Urothelium cell line (cell line): ENCODE measurements around the gene FLAD1.

Experiments
- DNase-seq: peaks from one replicate; pipeline ENCODE4 v3.0.0; 2011; ENCODE audit warnings: low spot score, mixed read lengths
- FAIRE-seq: peaks from 2 replicates; lab custom pipeline; 2011; peaks lifted over from hg19 to GRCh38; lab: Jason Lieb, UNC

FLAD1 gene

DNA sequence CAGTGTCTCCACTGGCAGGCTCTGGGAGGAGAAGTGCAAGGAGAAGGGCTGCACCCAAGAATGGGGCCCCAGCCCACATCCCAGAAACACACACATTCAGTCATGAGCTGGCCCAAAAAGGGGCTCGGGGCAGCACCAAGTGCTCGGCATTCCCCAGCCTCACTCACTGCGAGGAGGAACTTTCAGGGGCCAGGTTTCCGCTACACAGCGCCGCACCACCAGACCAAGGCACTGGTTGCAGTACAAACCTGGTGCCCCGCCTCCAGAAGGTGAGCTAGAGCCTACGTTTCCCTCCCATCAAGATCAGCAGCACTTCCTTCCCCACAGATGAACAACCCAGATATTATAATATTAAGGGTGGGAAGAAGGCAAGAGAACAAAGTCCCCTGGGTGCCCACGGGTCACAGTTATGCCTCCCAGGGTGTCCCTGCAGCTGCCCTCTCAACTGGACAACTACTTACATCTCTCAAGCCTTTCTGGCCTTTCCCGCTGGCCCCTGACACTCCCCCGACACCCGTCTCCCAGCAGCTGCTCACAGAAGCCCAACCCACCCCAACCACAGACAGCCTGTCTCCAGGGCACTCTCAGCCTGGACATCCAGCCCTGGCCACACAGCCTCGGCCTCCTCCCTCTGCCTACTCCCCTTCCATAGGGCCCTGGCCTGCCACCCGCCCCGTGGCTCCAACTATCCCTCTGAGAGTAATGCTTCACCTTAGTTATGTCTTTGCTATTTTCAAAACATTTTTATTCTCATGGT, 31.1 kb upstream of the FLAD1 start:
- no peak for FAIRE-seq
- DNase-seq = no peak

DNA sequence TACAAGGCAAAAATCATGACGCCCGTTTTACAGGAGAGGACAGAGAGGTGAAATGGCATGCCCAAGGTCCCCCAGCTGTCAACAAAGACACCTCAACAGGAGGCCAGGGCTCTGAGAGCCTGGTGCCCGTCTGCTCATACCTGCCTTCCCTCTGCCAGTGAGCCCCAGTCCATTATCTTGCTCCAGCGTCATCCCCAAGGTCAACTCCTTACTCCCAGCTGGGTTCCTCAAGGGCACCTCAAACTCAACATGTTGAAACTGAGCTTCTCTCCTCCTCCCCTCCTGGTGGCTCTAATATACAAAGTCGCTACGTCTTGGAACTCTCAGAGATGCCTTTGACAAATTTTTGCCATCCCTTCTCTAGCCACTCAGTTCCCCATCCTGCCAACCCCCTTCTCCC, 30.5 kb upstream of the FLAD1 start:
- FAIRE-seq (no peak), DNase-seq (no peak)

DNA sequence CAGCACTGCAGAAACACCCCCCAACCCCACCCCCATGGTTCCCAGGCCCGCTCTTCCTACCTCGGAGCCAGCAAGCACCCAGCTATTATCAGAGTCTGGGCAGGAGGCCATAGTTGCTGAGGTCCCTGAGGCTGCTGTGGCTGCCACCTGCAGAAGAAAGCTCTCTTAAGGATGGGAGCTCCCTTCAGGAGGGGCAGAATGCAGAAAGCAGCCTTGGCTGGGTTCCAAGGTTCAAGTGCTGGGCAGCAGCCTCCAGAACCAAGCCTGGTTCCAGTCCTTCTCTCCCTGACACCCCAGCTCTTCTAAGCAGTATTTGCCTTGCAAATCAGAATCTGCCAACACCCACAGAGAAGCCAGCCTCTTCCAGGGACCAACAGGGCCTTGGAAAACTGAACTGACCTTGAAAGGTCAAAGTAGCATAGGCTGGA, 29.5 kb upstream of the FLAD1 start:
- FAIRE-seq (no peak), DNase-seq (no peak)

DNA sequence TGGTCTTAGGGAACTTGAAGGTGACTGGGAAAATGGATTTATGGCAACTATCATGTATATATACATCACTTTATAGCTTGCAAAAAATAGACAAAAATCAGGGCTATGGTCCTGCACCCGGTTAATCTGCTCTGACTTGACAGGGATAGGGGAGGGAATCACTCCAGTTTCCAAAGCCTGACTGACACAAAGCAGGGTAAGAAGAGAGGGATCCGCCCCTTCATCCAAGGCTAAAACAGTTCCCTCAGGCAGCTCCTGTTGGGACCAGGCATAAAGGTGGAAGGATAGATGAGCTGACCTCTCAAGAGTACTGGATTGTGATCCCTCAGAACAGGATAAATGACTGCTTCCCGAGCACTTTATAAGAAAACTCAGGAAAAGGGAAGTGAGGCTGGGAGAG, 28.6 kb upstream of the FLAD1 start:
- DNase-seq = no peak
- FAIRE-seq = no peak

DNA sequence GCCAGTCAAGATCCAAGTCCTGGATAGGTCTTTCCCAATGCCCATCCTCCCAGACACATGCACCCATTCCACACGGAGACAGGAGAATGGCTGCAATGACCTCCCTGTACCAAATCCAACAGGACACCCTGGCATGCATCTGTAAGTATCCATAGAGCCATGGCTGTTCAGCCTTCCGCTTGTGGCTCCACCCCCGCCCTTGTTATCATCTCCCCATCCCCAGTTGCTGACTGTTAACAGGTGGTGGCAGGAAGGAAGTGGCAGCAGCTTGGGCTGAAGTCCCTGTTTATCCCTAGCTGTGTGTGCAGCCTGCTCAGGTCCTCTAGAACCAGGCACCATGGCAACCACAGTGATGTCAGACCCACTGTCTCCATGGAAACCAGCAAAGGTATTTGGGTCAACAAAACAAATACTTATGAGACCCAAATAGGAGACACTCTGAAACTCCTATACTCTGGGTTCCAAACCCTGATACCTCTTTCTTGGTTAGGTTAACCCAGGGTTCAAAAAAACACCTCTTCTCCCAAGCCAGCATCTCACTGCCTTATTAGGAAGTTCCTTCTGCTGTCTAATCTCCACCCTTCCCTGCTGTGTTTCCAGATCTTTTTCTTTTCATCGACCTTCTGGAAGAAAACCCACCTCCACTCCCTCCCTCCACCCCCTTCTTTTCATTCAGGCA, 28.0 kb upstream of the FLAD1 start:
- FAIRE-seq (no peak), DNase-seq (peak; percentile 51)

DNA sequence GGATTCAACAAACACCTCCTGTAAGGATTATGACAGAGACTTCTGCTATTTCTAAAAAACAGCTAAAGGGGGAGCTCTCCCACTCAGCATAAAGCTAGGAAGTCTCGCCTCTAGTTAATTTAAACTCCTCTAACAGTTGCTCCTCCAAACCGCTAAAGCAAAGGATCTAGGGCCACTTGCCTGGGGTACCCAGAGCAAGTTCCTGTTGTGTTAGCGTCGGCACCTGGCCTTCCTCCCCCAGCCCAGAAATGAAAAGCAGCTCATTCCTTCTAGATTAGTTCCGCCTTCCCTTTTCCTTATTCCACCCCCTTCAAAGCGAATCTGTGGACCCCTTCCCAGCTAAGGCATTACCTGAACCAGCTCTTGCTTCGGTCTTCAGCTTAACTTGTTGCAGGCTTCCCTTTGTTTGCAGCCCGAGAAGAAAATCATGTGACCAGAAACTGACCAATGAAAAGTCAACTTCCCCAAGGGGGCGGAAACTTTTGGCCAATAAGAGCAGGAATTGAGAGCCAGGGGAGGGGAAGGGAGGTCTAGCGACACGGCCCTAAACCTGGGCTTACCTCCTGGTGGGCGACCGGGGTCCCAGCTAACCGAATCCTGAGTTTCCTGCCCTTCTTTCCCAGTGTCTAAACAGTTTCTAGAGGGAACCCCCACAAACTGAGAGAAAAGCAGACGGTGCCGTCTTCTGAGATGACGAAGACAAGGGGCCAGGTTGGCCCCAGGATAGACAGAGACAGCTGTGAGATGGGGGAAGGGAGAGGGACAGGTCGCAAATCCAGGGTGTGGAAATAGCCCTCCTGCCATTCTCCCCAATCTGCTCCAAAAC, 27.2 kb upstream of the FLAD1 start, which contains the start of gene PBXIP1:
PBXIP1 (minus strand) TSS at position 382 of the 826 bp plus-strand sequence. CDS start 2,378 bp downstream, outside the sequence.
- DNase-seq (peak; percentile 91), FAIRE-seq (no peak)

DNA sequence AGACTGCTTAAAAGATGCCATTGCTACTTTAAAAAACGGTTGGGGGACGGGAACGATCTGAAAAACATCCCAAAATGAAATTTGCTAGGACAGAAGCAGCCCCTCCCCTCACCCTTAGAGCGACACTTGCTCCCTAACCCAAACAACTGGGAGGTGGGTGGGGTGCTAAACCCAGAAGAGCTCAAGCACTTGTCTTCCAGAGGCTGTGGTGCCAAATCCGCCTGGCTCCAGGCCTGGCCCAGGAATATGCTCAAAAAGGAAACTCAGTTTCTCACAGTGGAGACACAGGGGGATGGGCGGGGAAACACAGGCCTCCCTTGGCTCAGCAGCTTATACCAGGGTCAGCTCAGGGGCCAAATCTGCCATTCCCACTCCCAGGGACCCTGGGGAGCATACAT, 26.6 kb upstream of the FLAD1 start:
- no peak for DNase-seq
- FAIRE-seq = no peak

DNA sequence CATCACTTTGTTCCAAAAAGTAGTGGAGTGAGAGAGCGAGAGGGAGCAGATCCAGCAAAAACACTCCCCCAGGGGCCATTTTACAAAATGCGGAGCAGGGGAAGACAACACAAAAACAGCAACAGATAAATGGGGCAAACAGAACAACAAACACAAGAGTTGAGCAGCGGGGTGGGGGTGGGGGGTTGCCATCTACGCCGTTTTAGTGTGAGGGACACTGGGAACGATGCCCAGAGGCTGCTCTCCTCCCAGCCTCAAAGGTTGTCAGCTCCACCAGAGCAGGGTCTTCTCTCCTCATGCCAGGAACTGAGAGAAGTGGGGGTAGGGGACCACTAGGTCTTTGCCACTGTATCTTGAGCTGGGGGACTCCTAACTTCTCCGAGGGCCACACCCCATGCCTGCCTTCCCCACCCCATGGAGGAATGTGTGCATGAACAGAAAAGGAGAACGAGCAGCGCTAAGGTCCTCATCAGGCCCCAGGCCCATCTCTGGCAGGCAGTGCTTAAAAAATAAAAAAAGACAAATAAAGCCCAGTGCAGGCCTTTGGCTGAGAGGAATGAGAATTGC, 26.0 kb upstream of the FLAD1 start:
- no peak for DNase-seq
- no peak for FAIRE-seq

DNA sequence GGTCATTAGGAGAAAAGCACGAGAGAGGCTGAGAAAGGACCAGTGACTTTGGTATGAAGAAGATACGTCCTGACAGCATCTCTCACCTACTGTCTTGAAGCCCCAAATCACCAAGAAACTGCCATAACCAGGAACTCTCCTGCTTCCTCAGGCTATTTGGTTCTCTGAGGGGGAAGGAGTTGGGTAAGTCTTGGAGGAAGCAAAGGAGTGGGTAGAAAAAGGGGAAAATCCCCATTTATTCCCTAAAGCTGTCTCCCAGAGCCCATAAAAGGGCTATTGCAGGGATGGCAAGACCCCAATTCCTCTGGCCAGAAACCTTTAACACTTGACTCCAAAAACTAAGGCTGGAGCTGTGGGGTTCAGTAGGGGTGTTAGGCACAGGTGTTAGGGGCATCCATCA, 25.1 kb upstream of the FLAD1 start:
- FAIRE-seq = no peak
- no peak for DNase-seq

DNA sequence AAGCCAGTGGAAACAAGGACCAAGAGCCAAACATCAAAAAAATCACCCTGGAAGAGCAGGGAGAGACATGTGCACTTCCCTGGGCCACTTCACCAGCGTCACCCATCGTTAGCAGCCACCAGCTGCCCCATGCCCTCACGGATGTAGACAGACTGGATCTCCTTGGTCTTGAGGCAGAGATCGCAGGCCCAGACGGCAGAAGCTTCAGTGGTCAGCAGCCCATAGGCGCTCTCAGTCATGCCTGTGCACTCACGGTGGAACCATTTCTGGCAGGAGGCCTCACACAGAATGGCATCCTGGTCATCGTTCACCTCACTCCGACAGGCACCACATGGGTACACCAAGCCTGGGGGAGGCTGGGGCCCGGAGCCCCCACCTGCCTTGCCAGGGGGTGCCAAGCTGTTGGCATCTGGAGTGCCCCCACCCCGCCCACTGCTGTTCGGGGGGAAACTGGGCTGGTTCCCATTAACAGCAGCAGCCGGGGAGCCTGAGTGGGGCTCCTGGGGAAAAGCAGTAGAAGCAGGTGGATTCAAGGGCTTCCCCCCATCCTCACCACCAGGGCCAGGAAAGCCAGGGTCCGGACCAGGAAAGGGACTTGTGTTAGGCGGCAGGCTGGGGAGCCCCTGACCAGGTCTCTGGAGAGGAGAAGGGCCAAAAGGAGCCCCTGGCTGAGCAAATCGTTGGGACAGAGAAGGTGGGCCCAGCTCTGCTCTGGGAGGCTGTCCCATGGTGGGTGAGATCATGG, 24.3 kb upstream of the FLAD1 start:
- DNase-seq (no peak), FAIRE-seq (no peak)

DNA sequence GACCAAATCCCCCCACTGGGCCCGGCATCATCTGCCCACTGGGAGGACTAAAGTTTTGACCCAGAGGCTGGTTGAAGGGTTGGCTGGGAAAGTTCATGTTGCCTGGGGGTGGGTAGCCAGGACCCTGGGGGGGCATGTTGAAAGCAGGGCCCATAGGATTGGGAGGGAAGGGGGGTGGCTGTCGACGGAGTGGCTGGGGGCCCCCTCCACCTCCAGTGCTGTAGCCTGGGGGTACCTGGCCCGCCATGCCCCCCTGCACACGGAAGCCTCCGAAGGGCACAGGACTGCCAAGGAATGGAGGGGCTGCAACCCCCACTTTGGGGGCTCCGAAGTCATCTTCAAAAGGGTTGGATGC, 23.7 kb upstream of the FLAD1 start:
- no peak for DNase-seq
- FAIRE-seq = no peak

DNA sequence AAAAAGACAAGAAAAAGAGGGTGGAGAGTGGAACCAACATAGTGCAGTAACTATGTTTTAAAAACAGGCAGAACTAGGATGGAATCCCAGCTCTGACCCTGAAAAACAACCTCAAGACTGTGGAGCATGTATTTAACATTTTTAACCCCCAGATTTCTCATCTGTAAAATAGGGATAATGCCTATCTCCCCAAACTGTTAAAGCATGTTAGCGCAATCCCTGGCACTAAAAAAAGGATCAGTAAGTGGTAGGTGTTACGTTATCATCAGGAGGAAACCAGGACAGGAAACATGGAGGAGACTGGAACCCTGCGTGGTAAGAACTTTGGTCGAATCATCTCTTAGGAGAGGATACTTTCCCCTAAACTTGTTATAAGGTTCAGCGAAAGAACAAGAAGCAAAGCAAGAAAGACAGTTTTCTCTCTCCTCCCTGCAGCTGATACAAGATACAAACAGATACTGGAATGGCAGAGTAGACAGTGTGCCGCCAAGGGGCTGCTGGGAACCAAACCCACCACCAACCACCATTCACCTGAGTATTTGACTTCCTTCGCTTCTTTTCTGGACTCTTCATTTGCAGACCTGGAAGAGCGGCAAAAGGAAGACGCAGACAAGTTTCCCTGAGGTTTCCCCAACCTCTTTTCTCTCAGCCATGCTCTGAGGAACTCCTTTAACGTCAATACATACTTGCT, 22.6 kb upstream of the FLAD1 start:
- no peak for FAIRE-seq
- DNase-seq = no peak

DNA sequence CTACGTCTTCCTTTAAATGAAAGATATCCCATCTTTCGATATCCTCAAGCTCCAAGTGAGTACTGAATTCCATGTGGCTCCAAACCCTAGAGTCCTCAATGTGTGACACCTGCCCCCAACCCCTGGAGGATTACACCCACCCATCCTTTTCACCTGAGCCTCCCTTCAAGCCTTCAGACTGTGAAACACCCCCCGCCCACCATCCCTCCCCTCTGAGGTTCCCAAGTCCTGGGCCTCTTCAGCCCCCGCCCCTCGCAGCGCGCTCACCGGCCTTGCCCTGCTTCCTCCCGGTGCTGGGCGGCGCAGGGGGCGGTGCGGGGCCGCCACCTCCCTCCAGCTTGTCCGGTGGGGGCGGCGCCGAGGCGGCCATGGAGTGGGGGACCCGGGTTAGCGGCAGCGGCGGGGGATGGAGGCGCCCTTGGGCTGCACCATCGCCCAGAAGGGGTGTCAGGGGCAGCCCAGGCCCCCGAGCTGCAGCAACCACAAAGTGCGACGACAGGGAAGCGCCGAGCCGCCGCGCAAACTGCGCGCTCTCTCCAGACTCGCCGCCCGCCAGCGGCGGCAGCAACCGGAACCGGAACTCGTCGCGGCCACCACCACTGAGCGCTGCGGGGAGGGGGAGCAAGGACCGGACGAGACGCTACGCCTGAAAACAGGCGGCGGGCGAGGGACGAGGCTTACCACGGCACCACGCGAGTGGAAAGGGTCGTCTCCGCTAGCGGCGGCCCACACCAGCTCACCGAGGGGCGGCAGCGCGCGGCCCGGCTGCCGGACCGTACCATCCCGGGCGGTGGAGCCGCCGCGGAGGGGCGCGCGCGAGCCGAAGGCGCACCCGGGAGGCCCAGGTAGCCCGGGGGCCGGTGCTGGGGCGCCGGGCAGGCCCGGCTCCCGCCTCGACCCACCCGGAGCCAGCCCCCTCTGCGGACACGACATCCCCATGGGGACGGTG, 21.7 kb upstream of the FLAD1 start, which contains the start of gene PYGO2:
PYGO2 (minus strand) TSS at position 576 of the 949 bp plus-strand sequence; CDS start at position 370, 206 bp downstream.
- FAIRE-seq = no peak
- DNase-seq = peak; percentile 85

DNA sequence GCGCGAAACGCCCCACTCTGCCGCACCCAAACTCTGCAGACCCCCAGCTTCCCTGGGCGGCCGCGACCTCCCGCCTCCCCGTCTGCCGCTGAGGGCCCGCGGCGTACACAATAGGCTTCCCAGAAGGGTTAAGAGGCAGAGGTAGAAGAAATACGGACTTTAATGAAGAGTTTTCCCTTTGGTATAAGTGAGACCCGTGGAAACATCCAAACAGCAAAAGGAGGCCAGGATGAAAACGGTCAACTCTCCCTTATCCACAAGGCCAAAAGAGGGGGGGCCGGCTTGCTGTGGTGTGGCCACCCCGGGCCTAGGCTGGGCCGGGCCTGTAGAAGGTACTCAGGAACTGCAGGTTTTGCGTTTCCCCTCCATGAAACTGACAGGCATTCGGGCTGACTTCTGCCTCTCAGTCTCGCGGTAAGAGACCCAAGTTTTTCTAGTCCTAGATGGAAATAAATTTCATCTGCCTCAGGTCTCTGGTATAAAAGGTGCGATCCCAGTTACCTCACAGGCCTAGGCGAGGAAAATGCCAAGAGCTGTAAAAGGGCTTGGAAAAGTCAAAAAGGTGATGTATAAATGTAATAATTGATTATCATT, 20.9 kb upstream of the FLAD1 start:
- FAIRE-seq (no peak), DNase-seq (no peak)

DNA sequence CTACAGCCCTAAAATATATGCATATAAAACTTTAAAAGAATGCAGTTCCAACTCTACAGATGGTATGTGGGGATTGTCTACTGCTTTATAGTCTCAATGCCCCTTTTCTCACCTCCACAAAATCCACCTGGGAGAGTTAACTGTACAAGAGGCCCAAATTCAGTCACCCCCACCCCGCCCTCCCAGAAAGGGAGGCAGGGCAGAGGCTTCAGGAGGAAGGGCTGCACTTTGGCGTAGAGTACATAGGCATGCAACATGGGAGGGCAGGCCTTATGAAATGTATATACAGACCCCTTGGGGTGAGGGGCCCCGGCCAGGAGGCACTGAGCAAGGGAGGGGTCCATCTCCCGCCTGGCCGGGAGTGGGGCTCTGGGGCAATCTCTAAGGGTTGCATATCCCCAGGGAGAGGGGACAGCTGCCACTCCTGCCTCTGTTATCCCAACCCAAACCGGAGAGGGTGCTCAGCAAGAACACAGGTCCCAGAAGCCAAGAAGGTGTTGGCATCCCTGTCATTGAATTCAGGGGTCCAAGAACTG, 20.3 kb upstream of the FLAD1 start:
- FAIRE-seq (no peak), DNase-seq (no peak)

DNA sequence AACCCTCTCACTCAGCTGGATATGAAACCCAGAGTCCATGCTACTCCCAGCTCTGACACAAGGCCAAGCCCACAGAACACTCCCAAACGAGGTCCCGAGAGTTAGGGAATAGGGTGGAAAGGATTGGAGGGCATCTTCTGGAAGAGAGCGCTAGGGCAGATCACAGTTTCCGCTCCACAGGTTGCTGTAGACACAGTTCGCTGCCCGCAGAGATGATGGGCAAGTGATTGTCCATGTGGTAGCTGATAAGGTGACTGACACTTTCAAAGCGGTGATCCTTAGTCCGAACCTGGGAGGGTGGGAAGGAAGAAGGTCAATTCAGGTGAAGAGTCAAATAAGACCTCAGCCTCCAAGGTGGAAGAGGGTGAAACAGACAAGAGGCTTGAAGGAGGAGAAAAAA, 19.5 kb upstream of the FLAD1 start:
- FAIRE-seq (no peak), DNase-seq (no peak)

DNA sequence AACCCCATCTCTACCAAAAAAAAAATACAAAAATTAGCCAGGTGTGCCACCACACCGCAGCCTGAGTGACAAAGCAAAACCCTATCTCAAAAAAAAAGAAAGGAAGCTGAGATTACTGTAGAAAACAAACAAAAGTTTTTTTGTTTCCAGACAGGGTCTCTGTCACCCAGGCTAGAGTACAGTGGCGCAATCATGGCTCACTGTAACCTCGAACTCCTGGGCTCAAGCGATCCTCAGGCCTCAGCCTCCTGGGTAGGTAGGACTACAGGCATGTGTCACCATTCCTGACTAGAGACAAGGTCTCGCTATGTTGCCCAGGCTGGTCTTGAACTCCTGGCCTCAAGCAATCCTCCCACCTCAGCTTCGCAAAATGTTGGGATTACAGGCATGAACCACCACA, 18.8 kb upstream of the FLAD1 start:
- DNase-seq (no peak), FAIRE-seq (no peak)

DNA sequence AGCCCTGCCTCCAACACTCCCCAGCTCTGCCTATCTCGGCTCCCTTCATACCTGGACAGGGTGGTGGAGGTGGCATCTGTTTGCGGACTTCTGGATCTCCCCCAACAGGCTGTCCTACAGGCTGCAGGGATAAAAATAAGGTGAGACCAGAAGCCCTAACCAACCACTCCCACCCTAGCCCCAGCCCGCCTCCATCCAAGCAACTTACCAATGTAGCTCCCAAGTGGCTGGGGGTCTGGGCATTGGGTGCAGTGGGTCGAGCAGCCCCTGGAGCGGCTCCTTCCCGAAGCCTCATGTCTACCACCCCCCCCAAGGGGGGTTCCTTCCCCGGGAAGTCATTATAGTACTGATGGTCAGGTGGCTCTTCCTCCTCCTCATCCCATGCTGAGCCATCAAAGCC, 17.0 kb upstream of the FLAD1 start:
- FAIRE-seq (no peak), DNase-seq (no peak)
